Activated CD8-positive, alpha-beta memory T cell treated with anti-CD3 and anti-CD28 coated beads, Interleukin-2, amount 50 U/mL, for 24 hours (primary cell): Measurements from ENCODE around the gene BOLA1.
"Not testable (repeated sequence)": the region's sequence is repeated elsewhere in the genome, so short reads cannot be mapped to it uniquely, and the experiment has no call there.

ENCODE experiments used
- DNase-seq: peaks from one replicate; pipeline ENCODE4 v3.0.0-alpha.2; 2020; ENCODE audit errors: extremely low read depth

BOLA1 gene

GRCh38 chr1:149931212-149931790, 31.9 kb downstream of the BOLA1 start:
- no peak for DNase-seq

- DNase-seq = no peak
These were observed 33.1 kb downstream of the BOLA1 start for GRCh38 chr1:149932474-149932873.

- DNase-seq = no peak
These were observed 33.8 kb downstream of the BOLA1 start for GRCh38 chr1:149933208-149933607.

GRCh38 chr1:149934356-149934755, 35.0 kb downstream of the BOLA1 start:
- DNase-seq = no peak

- no peak for DNase-seq
These were observed 37.0 kb downstream of the BOLA1 start, which contains the start of gene MTMR11 for GRCh38 chr1:149936170-149936991. TSS of gene MTMR11 (minus strand) at chr1:149936879. CDS start at chr1:149936647, 232 bp downstream.

GRCh38 chr1:149936992-149937705, 37.8 kb downstream of the BOLA1 start:
- no peak for DNase-seq

- DNase-seq = no peak
These were observed 38.4 kb downstream of the BOLA1 start for GRCh38 chr1:149937759-149938158.

- DNase-seq = not testable (repeated sequence)
These were observed 39.3 kb downstream of the BOLA1 start for GRCh38 chr1:149938668-149939003.

GRCh38 chr1:149940427-149940826, 41.1 kb downstream of the BOLA1 start:
- no peak for DNase-seq

- no peak for DNase-seq
These were observed 42.8 kb downstream of the BOLA1 start for GRCh38 chr1:149942207-149942606.

- DNase-seq = no peak
These were observed 43.5 kb downstream of the BOLA1 start for GRCh38 chr1:149942885-149943284.

- no peak for DNase-seq
These were observed 45.8 kb downstream of the BOLA1 start for GRCh38 chr1:149945206-149945605.

GRCh38 chr1:149949911-149950310, 50.5 kb downstream of the BOLA1 start:
- DNase-seq = no peak
